Activated T-cell treated with anti-CD3 and anti-CD28 coated beads, Interleukin-2, amount 50 U/mL, for 24 hours (primary cell): ENCODE measurements around the gene ADAMTS16.

ENCODE experiments used
- DNase-seq: peaks from one replicate; pipeline ENCODE4 v3.0.0-alpha.2; 2020
- H3K27ac Mint-ChIP-seq: 2 replicates; pipeline ENCODE4 v1.8.0; 2020; ENCODE audit warnings: mild to moderate bottlenecking, mixed read lengths
- H3K27me3 Mint-ChIP-seq: 2 replicates; pipeline ENCODE4 v1.8.0; 2020; ENCODE audit warnings: mixed read lengths
- H3K36me3 Mint-ChIP-seq: 2 replicates; pipeline ENCODE4 v1.8.0; 2020; ENCODE audit warnings: low read depth, mixed read lengths
- H3K4me1 Mint-ChIP-seq: 2 replicates; pipeline ENCODE4 v1.8.0; 2020; ENCODE audit warnings: low read depth, mixed read lengths
- H3K4me3 Mint-ChIP-seq: 2 replicates; pipeline ENCODE4 v1.8.0; 2020; ENCODE audit warnings: mild to moderate bottlenecking, moderate library complexity, mixed read lengths
- H3K9me3 Mint-ChIP-seq: 2 replicates; pipeline ENCODE4 v1.8.0; 2020; ENCODE audit warnings: mixed read lengths

Gene ADAMTS16

GRCh38 chr5:5266297-5266696 is 126.2 kb downstream of the ADAMTS16 start:
- Mint-ChIP-seq H3K9me3 (no peaks in the 10 kb centered on the region), H3K4me3 (no peak overlapping the region), H3K27me3 (no peaks in the 10 kb centered on the region), H3K36me3 (no peaks in the 10 kb centered on the region), H3K4me1 (no peaks in the 10 kb centered on the region), H3K27ac (no peak overlapping the region)
- DNase-seq = no peak

DNA sequence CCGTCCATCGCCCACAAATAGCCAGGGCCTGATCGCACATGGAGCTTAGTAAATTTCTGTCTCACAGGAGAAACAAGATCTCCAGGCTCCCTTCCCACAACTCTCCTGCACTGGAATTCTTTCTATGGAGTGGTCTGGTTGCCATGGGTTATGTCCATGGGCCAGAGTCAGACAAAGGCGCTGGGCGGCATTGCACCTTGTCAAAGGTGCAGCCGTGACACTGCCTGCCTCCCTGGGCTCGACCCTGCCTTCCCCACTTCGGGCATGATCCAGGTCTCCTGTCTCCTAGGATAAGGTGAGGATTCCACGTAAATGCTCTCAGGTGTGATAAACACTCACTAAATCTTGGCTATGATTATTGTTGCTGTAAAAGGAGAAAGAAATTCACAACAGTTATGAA is 130.0 kb downstream of the ADAMTS16 start:
- Mint-ChIP-seq H3K27me3 (no peaks in the 10 kb centered on the region), H3K4me3 (no peak overlapping the region), H3K36me3 (no peaks in the 10 kb centered on the region), H3K27ac (no peak overlapping the region), H3K9me3 (no peaks in the 10 kb centered on the region), H3K4me1 (no peaks in the 10 kb centered on the region)
- no peak for DNase-seq

DNA sequence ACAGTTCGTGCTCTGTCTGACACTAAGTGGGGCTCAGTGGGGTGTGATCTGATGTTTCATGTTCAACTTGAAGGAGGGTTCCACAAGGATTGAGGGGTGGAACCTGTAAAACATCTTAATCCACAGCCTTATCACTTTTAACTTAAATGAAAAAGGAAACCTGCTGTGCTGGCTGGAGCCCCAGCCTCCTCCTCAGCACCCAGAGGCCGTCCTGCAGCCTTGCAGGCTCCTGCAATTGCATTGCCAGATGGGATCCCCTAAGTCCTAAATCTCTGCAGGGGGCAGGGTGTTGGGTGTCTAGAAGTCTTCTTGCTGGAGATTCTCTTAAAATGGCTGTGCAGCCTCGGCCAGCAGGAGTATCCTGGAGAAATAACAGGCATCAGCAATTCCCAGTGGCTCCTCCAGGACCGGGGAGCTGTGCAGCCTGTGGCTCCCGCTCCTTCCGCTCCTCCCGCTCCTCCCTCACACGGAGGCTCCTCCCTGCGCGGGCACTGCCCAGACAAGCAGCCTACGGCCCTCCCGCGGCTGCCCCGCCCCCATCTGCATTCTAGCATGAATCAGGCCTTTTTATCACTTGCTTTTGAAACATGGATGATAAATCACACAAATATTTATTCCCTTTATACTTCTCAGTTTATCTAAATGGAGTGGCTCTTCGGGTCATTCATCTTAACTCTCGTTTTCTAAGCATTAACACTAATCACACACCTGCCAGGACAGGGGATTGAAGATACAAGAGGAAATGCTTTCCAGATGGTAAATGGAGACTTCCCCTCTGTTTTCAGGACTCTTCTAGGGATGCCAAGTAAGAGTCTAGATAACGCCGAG is 131.0 kb downstream of the ADAMTS16 start:
- H3K9me3 Mint-ChIP-seq = no peaks in the 10 kb centered on the region
- no peaks in the 10 kb centered on the region for H3K4me1 Mint-ChIP-seq
- no peak overlapping the region for H3K4me3 Mint-ChIP-seq
- H3K36me3 Mint-ChIP-seq = no peaks in the 10 kb centered on the region
- H3K27me3 Mint-ChIP-seq = no peaks in the 10 kb centered on the region
- DNase-seq = no peak
- no peak overlapping the region for H3K27ac Mint-ChIP-seq

DNA sequence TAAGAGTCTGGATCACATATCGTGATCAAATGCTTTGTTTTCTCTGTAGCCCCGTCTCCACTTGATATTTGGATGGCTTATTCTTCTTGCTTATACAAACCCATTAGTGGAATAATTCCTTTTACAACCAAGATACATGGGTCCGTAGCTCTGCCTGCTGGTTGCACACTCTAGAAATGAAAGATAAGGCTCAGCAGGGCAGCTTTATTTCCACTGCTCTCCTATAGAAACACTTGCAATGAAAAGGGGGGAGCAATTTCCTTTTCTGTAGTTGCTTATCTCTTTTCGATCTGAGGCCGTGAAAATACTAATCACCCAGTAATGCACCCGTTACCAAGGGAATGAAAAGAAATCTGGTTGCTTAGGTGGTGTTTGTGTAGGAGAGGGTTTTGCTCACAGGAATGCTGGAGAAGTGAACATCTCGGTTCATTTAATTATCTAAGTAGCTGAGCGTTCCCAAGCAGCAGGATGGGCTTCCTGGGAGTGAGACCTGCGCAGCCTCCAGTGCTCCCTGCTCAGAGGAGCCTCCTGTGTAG is 131.7 kb downstream of the ADAMTS16 start:
- Mint-ChIP-seq H3K27ac (no peak overlapping the region), H3K4me1 (no peaks in the 10 kb centered on the region), H3K9me3 (no peaks in the 10 kb centered on the region), H3K27me3 (no peaks in the 10 kb centered on the region), H3K4me3 (no peak overlapping the region), H3K36me3 (no peaks in the 10 kb centered on the region)
- no peak for DNase-seq

DNA sequence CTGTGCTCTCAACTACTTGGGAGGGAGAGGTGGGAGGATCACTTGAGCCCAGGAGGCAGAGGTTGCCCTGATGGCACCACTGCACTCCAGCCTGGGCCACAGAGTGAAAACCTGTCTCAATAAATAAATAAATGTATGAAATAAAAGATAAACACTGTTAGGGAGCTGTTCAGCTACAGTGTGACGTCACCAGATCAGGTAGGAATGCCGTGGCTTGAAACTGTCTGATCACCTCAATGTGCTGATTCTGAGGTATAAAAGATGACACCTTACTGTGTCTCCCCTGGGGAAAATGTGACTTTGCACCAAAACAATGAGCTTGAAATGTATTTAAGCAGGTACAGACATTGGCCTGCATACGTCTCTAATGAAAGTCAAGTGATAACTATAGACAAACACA is 133.3 kb downstream of the ADAMTS16 start:
- no peak overlapping the region for H3K27ac Mint-ChIP-seq
- H3K36me3 Mint-ChIP-seq = no peaks in the 10 kb centered on the region
- no peaks in the 10 kb centered on the region for H3K4me1 Mint-ChIP-seq
- DNase-seq = no peak
- no peaks in the 10 kb centered on the region for H3K27me3 Mint-ChIP-seq
- no peak overlapping the region for H3K4me3 Mint-ChIP-seq
- no peaks in the 10 kb centered on the region for H3K9me3 Mint-ChIP-seq

DNA sequence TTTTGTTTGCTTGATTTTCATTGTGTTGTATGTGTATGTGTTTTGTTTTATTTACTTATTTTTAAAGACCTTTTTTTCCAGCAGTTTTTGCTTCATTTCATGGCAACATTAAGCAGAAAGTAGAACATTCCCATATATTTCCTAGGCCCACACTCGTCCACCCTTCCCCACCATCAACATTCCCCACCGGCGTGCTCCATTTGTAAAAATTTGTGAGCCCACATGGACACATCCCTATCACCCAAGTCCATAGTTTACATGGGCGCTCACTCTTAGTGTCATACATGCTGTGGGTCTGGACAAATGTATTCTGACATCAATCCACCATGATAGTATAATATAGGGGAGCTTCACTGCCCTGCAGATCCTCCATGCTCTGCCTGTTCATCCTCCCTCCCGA is 133.8 kb downstream of the ADAMTS16 start:
- H3K9me3 Mint-ChIP-seq = no peaks in the 10 kb centered on the region
- no peaks in the 10 kb centered on the region for H3K4me1 Mint-ChIP-seq
- H3K36me3 Mint-ChIP-seq = no peaks in the 10 kb centered on the region
- no peak overlapping the region for H3K4me3 Mint-ChIP-seq
- H3K27me3 Mint-ChIP-seq = no peaks in the 10 kb centered on the region
- no peak for DNase-seq
- H3K27ac Mint-ChIP-seq = no peak overlapping the region

DNA sequence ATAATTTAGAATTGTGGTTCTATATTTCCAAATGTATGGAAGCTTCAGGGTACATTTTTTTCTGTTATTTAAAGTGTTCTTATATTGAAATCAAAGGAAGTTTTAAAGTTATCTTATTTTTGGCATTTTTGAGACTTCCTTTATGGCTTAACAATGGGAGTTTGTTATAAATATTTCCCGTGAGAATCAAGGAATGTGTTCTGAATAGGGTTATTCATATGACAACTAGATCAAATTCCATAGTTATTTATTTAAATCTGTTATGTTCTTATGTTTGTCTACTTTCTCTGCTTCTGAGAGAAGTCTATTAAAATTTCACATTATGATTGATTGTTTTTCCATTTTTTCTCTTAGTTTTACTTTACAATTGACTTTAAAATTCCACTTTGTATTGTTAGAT is 135.1 kb downstream of the ADAMTS16 start:
- Mint-ChIP-seq H3K4me3 (no peak overlapping the region), H3K27me3 (no peaks in the 10 kb centered on the region), H3K36me3 (no peaks in the 10 kb centered on the region), H3K27ac (no peak overlapping the region), H3K4me1 (no peaks in the 10 kb centered on the region), H3K9me3 (no peaks in the 10 kb centered on the region)
- no peak for DNase-seq

DNA sequence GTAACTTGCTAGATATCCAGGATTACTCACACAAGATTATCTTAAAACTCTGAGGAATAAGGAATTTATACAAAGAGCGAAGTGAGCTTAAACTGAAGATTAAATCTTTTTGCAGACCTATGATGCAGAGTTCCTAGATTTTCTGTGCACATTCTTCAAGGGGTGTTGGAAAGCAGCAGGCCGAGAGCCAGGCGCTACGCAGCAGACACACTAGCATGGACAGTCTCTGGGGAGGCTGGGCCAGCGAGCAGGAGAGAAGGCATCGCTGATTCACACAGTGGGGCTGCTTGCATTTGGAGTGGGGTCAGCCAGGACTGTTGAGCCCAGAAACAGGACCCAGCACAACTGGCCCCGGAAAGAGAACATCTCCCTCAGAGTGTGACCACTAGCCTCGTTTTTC is 136.3 kb downstream of the ADAMTS16 start:
- Mint-ChIP-seq H3K4me3 (no peak overlapping the region), H3K4me1 (no peaks in the 10 kb centered on the region), H3K9me3 (no peaks in the 10 kb centered on the region), H3K36me3 (no peaks in the 10 kb centered on the region), H3K27me3 (no peaks in the 10 kb centered on the region), H3K27ac (no peak overlapping the region)
- no peak for DNase-seq

GRCh38 chr5:5276951-5277517 is 136.9 kb downstream of the ADAMTS16 start:
- Mint-ChIP-seq H3K9me3 (no peaks in the 10 kb centered on the region), H3K36me3 (no peaks in the 10 kb centered on the region), H3K27me3 (no peaks in the 10 kb centered on the region), H3K27ac (no peak overlapping the region), H3K4me3 (no peak overlapping the region), H3K4me1 (no peaks in the 10 kb centered on the region)
- no peak for DNase-seq

- H3K9me3 Mint-ChIP-seq = peaks cover 4% of the 10 kb centered on the region
- H3K4me1 Mint-ChIP-seq = no peaks in the 10 kb centered on the region
- no peaks in the 10 kb centered on the region for H3K27me3 Mint-ChIP-seq
- no peak overlapping the region for H3K4me3 Mint-ChIP-seq
- H3K27ac Mint-ChIP-seq = no peak overlapping the region
- H3K36me3 Mint-ChIP-seq = no peaks in the 10 kb centered on the region
- DNase-seq = no peak
These were observed 138.2 kb downstream of the ADAMTS16 start for GRCh38 chr5:5278201-5278814.

DNA sequence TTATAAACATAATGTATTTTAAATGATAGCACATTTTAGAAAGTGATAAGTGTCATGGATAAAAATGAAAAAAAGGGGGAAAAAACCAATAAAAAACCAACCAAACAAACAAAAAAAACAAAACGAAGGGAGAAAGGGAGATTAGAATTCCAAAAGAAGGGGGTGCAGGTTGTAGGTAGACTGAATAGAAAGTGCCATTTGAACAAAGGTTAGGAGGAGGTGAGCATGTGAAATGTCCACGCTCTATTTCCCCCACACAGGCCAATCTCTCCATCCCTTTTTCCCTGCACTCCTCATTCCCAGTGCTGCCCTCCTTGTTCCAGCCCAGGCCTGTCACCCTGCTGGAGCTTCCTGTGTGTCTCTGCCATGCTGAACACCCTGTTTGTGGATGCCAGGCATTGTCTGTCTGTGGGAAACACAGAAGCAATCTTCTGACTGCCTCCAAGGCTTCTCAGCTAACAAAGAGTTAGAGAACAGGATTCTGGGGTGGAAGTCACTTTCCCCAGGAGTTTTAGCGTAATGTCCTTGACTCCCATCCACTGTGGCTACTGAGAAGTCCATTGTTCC is 138.8 kb downstream of the ADAMTS16 start:
- no peak overlapping the region for H3K4me3 Mint-ChIP-seq
- no peak for DNase-seq
- no peaks in the 10 kb centered on the region for H3K27me3 Mint-ChIP-seq
- H3K4me1 Mint-ChIP-seq = no peaks in the 10 kb centered on the region
- peaks cover 6% of the 10 kb centered on the region for H3K9me3 Mint-ChIP-seq
- no peak overlapping the region for H3K27ac Mint-ChIP-seq
- H3K36me3 Mint-ChIP-seq = no peaks in the 10 kb centered on the region

DNA sequence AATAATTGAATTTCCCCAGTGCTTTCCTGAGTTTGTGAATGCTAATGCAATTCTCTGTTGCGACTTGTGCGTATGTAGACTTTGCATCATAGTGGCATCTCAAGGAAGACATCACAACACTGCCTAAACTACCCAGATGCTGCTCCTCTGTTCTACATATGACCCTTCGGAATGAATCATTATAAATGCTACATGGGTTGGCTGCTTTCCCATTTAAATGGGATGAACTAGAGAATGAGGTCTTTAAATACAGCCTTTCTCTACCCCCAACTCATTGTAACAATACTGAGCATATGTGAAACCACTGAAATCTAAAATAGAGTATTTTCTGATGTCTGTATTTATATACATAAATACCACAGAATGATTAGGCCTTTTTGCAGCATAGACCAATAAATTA is 145.8 kb downstream of the ADAMTS16 start:
- Mint-ChIP-seq H3K36me3 (no peaks in the 10 kb centered on the region), H3K9me3 (peaks cover 14% of the 10 kb centered on the region), H3K27ac (no peak overlapping the region), H3K4me1 (no peaks in the 10 kb centered on the region), H3K27me3 (no peaks in the 10 kb centered on the region), H3K4me3 (no peak overlapping the region)
- DNase-seq = no peak

- Mint-ChIP-seq H3K27me3 (no peaks in the 10 kb centered on the region), H3K4me1 (no peaks in the 10 kb centered on the region), H3K36me3 (no peaks in the 10 kb centered on the region), H3K27ac (no peak overlapping the region), H3K9me3 (peaks cover 14% of the 10 kb centered on the region), H3K4me3 (no peak overlapping the region)
- DNase-seq = no peak
These were observed 147.3 kb downstream of the ADAMTS16 start for GRCh38 chr5:5287419-5287818.

DNA sequence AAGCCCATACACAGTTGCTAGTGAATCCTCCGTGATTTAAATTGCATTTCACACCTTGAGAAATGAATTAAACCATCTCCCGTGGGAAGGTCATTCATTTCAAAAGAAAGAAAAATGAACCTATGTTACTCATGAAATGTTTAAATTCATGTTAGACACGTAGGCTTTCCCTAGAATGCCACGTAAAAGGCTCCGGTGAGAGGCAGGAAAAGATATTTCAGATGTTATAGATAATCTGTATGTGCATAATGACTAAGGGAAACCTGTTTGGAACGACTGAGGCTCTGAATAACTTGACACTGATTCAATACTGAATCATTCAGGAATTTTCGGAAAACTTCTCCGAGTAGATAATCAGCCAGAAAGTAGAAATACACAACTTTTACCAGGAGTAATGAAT is 148.1 kb downstream of the ADAMTS16 start:
- Mint-ChIP-seq H3K27ac (no peak overlapping the region), H3K27me3 (peaks cover 2% of the 10 kb centered on the region), H3K36me3 (no peaks in the 10 kb centered on the region), H3K4me3 (no peak overlapping the region), H3K9me3 (peaks cover 11% of the 10 kb centered on the region), H3K4me1 (no peaks in the 10 kb centered on the region)
- DNase-seq = no peak

DNA sequence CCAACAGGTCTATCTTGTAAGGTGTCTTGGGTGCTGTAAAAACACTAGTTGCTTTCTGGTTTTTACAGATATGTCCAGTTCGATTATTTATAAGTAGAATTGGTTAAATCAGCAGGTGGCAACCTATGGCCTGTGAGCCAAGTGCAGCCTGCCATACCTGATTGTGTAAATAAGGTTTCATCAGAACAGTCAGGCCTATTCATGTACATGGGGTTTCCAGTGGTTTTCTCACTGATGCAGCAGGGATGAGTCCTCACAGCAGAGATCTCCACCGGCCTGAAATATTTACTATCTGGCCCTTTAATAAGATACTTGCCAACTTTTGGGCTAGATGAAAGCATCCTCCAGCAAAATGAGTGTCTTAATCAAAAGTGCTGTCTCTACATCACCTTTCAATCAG is 149.4 kb downstream of the ADAMTS16 start:
- Mint-ChIP-seq H3K27me3 (peaks cover 4% of the 10 kb centered on the region), H3K36me3 (no peaks in the 10 kb centered on the region), H3K4me3 (no peak overlapping the region), H3K4me1 (no peaks in the 10 kb centered on the region), H3K27ac (no peak overlapping the region), H3K9me3 (peaks cover 2% of the 10 kb centered on the region)
- DNase-seq = no peak
